ENCODE data around the gene CASP12.
A peak's percentile ranks its signal among the peaks of the same experiment; 100 is the strongest.
"Not testable (repeated sequence)": the region's sequence is repeated elsewhere in the genome, so short reads cannot be mapped to it uniquely, and the experiment has no call there.

CASP12 gene

DNA sequence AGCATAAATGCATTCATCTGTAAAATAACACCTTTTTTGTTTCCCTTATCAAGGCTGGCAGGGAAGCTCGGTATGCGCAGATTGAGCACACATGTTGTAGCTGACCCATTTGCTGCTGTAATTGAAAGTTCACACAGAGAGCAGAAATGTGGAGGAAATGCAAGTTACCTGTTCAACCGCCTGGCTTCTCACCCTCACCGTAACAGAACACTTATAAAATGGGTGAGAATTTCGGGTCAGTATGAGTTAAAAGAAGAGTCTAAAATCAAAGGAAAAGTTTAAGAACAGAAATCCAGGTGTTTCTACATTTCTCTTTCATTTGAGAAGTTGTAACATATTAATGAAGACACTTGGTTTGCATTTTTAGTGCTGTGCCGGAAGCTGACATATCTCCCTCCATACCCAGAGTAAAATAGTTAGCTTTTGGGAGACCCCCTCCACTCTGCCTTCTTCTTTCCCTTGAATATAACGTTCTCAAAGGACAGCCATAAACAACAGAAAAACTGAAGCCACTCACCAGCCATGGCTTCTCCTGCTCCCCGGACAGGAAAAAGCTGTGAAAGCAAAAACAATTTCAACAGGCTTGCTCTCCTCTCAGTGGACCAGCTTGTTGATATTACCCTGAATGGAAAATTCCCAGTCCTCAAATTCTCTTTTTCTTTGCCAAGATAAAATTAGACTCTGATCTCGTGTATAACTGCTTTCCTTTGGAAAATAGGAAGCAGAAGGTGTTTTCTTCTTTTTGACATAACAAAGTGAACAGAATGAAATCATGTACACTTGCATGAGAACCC lies at the start of gene CASP12:
TSS of gene CASP12 (minus strand) at position 570 of the 794 bp plus-strand sequence.
- no peak for DNase-seq

DNA sequence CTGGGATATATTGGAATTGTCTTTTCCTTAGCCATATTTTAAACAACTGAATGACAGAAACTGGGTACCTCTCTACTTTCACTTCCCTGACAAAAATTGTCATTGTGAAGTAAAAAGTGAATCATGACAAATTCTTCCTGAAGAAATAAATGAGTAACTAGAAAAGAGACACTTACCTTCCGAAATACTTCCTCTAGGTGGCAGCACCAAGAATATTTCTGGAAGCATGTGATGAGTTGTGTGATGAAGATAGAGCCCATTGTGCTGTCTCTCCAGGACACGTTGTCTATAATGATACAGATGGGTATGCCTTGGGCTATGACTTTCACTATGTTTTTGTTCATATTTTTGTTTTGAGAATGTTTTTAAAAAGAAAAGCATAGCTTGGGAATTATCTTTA lies 48.6 kb upstream of the CASP12 start:
- peak in 1 of 2 experiments; percentile 8 for DNase-seq

DNA sequence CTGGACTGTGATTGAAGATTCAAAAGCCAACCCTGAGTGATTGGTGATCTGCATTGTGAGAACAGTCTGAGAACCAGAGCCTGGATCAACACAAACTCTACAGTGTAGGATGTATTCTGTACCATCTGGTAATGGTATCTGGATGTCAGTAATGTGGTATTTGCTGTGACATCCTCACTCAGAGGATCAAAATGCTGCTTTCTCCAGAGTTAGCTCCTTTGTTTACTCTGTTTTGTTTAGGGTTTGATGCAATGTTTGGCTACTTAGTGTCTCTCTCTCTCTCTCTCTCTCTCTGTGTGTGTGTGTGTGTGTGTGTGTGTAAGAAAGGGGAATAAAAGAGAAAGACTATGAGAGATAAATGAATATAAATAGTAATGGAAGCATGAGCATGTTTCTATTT lies 45.8 kb upstream of the CASP12 start:
- no peak for DNase-seq

DNA sequence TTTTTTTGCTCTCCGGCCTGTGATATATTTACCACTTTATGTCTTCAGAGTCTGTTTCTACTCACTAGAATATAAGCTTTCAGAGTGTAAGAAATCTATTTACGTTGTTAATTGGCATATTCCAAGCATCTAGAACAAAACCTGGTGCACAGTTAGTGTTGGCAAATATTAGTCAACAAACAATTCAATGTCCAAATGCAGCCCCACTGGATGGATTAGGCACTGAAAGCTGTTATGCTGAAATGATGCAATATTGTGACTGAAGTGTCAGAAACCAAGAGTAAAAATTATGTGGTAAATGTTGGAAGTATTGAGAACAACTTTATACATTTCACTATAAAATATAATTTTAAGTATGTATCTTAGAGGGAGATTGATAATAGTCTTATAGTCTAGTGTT lies 45.3 kb upstream of the CASP12 start:
- no peak for DNase-seq

DNA sequence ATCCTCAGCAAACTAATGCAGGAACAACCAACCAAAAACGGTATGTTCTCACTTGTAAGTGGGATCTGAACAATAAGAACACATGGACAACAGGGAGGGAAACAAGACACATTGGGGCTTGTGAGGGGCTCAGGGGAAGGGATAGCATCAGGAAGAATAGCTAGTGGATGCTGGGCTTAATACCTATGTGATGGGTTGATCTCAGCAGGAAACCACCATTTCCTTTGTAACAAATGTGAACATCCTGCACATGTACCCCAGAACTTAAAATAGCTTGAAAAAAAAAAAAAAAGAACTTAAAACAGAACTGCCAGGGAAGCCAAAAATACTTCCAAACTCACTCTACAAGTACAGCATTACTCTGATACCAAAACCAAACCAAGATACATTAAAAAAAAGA lies 36.3 kb upstream of the CASP12 start:
- no peak for DNase-seq

DNA sequence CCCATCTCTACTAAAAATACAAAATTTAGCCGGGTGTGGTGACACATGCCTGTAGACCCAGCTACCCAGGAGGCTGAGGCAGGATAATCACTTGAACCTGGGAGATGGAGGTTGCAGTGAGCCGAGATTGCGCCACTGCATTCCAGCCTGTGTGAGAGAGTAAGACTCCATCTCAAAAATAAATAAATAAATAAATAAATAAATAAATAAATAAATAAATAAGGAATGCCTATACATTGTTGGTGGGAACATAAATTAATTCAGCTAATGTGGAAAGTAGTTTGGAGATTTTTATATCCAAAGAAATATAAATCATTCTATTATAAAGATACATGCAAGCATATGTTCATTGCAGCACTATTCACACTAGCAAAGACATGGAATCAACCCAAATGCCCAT lies 35.8 kb upstream of the CASP12 start:
- not testable (repeated sequence) for DNase-seq

DNA sequence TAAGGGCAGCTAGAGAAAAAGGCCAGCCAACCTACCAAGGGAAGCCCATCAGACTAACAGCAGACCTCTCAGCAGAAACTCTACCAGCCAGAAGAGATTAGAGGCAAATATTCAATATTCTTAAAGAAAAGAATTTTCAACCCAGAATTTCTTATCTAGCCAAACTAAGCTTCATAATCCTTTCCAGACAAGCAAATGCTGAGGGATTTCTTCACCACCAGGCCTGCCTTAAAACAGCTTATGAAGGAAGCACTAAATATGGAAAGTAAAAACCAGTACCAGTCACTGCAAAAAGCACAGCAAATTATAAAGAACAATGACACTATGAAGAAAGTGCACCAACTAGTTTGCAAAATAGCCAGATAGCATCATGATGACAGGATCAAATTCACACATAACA lies 30.6 kb upstream of the CASP12 start:
- DNase-seq: no peak

DNA sequence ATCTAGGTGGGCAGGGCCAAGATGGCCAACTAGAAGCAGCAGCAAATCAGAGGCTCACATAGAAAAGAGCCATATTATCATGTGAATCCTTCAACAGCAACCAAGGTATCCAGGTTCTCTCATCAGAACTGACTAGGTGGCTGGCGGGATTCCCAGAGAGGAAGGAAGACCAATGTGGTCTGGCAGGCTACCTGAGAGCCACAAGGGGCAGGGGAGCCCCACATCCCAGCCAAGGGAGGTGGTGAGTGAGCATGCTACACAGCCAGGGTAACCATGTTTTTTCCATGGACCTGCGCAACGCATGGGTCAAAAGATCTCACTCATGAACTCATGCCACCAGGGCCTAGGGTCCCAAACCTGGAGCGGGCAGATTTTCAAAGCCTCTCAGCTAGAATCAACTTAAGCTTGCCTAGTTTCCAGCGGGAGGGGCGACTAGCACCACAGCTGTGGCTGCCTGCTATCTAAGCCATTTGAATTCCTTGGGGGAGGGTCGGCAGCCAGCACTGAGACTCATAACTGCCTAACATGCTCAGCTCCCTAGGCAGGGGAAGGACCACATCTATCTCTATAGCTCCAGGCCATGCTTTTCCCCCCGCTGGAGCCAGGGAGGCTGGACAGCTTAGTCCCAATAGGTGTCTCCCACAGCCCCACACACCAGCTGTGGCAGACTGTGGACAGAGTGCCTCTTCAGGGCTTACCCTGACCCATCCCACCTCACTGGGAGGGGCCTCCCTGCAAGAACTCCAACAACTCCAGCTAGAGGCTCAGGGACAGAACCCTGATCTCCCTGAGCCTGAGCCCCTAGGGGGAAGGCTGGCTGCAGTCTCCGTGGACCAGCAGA lies 28.7 kb upstream of the CASP12 start:
- DNase-seq: no peak

DNA sequence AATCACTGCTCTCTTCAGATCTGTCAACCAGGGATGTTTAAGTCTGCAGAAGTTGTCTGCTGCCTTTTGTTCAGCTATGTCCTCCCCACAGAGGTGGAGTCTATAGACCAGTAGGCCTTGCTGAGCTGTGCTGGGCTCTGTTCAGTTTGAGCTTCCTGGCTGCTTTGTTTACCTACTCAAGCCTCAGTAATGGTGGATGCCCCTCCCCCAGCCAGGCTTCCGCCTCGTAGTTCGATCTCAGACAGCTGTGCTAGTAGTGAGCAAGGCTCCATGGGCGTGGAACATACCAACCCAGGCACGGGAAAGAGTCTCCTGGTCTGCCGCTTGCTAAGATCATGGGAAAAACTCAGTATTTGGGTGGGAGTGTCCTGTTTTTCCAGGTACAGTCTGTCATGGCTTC lies 27.6 kb upstream of the CASP12 start:
- no peak for DNase-seq

DNA sequence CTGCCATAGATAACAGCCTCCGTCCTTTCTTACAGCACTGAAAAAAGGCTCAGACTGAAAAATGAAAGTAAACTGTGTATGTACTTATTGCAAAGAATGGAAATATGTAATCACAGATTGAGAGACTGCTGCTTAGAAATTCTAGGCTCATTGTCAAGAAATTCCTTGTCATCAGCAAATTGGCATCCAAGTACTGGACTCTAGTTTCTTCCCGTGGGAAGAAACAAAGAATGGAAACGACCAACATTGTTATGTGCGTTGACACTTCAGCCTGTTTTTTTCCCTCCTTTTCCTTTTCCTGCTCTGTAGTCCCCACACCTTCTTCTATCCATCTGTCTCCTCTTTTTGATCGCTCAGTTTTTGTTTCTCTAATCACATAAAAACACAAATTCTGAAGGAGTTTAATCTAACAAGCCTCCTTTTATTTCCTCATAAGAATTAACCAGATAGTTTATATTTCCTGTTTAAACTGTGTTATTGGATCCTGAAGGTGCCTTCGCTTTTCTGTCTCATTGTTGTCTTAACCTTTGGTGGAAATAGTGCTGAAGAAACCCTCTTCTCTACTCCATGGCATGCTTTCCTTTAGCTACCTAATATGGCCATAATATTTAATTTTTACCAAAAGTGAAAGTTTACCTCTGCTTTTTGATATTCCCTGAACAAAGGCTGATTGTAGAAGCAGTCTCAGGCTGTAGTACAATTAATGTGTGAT lies 20.0 kb upstream of the CASP12 start:
- no peak for DNase-seq

DNA sequence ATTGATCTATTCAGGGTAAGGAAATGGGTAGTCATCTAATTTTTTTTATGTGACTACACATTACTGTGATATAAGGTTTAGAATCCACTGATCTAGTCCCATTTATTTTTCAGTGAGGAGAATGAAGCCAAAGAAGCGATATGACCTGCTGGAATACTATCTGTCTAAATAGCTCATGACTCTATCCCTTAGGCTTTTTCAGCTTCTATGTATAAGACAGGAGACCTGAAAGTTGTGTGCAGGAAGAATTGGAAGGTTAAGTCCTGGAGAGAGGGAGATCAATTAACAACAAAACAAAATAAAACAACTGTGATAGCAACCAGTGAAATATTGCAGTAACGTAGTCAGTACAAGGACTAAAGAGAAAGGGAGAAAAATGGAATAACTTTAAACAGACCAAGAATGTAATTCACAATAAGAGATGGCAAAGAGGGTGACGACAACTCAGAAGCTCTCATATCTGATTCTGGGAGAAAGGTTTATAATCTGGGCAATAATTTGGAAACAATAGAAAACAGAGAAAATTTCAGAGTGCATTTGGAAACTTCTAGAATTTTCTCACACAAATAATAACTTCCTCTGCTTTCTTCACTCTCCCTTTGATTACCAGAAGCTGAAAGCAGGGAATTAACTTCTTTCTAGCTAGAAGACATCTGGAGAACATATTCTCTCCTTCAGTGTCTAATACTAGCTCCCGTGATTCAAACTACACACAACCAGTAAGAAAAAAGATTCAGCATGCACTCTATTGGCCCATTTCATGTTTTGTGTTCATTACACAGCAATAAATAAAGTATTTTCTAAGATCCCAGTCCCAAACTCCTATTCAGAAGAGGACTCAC lies 19.2 kb upstream of the CASP12 start:
- no peak for DNase-seq

DNA sequence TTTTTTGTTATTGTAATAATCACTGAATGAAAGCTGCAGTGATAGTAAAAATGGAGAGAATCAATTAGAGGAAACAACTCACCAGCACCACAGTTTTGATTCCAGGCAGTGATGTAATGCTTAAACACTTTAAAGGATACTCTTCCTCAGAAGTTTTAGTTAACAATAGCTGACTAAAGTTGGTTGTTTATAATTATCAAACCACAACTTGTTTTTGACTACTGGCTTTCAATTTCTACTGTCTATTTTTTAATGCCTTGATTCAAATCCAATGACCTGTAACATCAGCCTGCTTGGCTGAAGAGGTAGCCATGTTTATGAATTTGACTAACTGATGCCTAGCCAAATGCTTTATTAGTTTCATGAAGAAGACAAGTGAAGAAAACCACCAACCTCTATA lies 18.2 kb upstream of the CASP12 start:
- DNase-seq: no peak

DNA sequence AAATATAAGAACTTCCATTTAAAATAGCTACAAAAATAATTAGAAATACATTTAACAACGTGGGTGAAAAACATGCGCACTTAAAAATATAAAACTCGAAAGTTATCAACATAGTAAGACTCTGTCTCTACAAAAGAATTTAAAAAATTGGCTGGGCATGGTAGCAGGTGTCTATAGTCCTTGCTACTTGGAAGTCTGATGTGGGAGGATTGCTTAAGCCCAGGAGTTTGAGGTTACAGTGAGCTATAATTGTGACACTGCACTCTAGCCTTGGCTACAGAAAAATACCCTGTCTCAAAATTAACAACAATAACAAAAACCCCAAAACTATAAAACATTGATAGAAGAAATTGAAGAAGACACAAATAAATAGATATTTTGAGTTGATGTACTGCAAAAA lies 13.8 kb upstream of the CASP12 start:
- no peak for DNase-seq

DNA sequence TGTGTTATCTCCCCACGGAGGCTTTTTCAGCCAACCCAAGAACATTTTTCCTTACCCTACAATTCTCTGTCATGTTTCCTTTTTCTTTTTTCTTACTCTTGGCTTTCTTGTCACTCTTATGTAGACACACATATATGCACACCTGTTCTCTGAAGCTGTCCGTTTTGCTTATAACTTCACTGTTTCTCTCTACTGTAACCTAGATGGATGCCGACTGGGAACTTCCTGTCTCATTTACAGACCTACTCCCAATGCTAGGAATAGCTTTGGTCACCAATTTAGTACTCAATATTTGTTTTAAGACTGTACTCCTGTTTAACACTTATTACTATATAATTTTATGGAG lies 9.9 kb upstream of the CASP12 start:
- DNase-seq: no peak

DNA sequence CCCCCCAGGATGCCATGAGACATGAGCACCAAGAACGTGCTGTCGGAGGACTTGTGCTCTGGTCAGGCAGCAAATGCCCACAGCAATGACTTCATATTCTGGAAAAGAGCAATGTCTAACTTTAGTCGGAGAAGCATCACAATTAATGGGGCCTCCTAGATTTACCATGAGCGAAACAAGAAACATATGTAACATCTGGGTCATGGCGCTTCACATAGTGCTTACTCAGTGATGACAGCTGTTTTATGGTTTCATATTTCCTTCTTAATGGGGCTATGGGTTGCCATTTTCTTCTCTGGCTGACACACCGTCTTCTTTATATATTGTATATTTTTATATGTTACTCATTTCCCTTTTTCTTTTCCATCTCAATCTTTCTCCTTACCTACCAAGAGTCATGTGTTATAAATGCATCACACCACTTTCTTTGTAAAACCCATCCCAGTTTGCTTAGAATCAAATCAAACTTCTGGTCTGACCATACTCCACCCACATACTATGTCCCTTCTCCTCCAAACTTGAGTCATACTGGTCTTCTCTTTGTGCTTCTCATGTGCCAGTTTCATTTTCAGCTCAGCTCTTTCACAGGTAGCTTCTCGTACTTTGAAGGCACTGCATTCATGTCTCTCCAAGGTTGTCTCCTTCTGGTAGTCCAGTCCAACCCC lies 9.4 kb upstream of the CASP12 start:
- no peak for DNase-seq

DNA sequence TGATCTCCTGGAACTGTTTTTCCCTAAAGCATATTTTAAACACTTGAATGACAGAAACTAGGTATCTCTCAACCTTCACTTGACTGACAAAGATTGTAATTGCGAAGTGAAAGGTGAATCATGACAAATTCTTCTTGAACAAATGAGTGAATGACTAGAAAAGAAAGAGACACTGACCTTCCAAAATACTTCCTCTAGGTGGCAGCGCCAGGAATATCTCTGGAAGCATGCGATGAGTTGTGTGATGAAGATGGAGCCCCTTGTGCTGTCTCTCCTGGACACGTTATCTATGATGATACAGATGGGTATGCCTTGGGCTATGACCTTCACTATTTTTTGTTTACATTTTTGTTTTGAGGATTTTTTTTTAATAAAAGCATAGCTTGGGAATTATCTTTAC lies 7.0 kb upstream of the CASP12 start:
- no peak for DNase-seq

DNA sequence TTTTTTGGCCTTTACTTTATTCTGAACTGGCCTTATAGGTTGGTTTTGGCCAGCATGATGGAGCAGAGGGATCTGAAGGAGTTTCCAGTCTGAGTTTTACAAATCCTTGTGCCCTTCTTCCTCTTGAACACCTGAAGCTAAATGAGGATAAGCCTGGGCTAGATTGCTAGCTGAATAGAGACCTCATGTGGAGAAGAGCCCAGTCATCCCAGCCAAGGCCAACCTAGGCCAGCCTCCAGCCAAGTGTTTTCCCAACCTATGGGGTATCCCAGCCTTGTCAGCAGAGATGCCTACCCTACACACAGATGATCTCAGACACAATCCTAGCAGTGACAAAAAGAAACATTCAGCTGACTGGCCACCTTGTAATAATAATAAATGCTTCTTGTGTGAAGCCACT lies 966 bp upstream of the CASP12 start:
- DNase-seq: no peak

DNA sequence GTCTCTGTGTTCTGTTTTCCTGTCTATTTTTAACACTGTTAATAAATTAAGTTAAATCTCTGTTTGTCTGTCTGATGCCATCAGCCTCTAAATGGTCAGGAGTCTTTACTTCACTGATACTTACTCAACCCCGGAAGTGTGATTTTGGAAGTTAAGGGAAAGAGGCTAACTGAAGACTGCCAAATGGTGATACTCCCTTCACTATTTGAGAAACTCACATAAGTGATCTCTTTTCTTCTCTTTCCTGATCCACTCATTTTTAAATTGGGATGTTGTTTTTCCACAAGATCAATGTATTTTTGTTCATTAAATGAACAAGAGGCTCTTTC lies 389 bp upstream of the CASP12 start:
- DNase-seq: no peak

DNA sequence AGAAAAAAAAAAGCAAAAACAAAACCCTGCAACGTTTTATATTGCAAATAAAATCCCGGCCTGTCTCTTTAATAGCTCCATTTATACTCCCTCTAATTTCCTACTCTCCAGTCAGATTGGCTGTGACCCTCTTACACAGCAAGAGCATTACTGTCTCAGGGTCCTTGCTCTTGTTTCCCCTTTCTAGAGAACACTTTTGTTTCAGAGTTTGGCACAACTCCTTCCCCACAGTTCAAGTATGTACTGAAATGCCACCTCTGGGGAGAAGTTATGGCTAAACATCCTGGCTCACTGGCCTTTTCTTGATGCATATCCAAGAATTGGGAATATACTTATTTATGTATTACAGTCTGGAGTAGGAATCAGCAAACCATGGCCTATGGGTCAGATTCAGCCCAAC lies 2.6 kb downstream of the CASP12 start:
- DNase-seq: no peak

DNA sequence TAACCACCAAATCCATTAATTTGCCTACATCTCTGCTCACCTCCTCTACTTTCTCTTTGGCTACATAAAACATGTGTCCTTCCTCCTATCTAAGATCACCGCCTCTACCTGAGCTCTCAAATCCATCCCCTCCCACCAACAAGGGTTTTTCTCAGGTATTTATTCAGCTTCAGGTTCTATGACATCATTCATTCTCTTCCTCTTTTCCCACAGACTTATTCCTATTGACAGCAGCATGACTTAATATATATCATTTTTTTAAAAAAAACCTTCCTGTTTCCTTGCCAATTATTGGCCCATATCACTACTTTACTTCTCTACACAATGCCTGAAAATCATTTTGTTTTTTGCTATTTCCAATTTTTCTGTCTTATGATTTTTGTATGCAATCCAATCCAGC lies 4.4 kb downstream of the CASP12 start:
- no peak for DNase-seq

DNA sequence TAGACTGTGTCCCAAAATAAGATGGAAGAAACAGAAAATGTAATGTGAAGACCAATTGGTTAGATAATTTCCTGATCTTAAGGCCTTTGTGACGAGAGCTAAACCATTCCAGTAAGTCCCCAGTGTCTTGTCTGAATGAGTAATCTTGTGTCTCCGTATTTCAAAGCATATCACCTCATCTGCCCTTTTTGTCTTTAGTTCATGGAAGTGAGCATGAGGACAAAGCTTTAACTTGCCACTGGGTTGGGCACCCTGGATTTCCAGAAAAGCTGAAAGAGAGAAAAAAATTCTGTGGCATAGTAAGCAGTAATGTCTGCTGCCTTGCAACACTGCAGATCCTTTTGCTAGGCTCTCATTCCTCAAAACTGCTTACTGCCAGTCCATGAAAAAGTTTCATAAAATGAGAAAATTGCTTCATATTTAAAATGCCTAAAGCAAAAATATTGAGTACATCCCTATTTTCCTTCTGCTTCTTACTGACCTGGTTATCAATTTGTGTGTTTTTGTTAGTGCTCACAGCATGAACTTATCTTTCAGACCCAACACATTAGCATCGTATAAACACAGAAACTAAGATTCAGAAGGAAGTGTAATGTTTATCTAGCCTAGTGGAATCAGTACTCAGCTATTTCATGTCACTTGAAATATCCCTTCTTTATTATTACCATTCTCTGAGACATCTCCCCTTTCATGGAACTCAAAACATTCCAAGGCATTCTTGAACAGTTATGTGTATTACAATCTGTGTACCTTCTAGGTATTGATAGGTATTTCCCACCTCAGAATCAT lies 5.3 kb downstream of the CASP12 start:
- no peak for DNase-seq

DNA sequence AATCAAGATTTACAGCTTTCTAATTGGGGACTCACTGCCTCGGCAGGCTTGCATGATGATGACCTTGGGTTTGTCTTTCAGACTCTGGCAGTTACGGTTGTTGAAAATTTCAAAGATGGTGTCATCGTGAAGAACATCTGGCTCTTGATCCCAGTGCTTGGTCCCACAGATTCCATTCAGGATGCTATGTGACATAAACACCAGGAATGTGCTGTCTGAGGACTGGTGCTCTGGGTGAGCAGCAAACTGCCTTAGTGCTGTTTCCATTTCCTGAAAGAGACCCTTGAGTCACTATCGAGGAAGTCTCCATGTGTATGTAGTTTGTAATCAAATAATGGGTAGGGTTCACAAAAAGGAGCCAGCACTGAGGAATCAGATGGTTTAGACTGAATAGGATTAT lies 7.1 kb downstream of the CASP12 start:
- no peak for DNase-seq

Measured in stimulated activated CD4-positive, alpha-beta T cell treated with anti-CD3 and anti-CD28 coated beads, Interleukin-4, amount 100 ng/mL, for 4 hours (primary cell).